Stimulated activated CD8-positive, alpha-beta memory T cell treated with anti-CD3 and anti-CD28 coated beads, Interleukin-15, amount 100 ng/mL, for 48 hours (primary cell): Measurements from ENCODE around the gene ODAD2.
A peak's percentile ranks its signal among the peaks of the same experiment; 100 is the strongest.
"Not testable (repeated sequence)": the region's sequence is repeated elsewhere in the genome, so short reads cannot be mapped to it uniquely, and the experiment has no call there.

Experiments
- DNase-seq, 2 donors: peaks; one replicate each; pipeline ENCODE4 v3.0.0-alpha.2; 2020; ENCODE audit warnings: low read depth in 2 of 2

ODAD2 gene

GRCh38 chr10:27998954-27999275 is at the start of gene ODAD2:
ODAD2 (minus strand) TSS chr10:27999079; CDS start chr10:27995142, 3,937 bp downstream.
- DNase-seq, result no peak

GRCh38 chr10:28047061-28047460 is 48.2 kb upstream of the ODAD2 start:
- DNase-seq, result no peak

- DNase-seq, result no peak
Measured at GRCh38 chr10:28046579-28046978, 47.7 kb upstream of the ODAD2 start.

- no peak for DNase-seq
Measured at GRCh38 chr10:28043941-28044340, 45.1 kb upstream of the ODAD2 start.

GRCh38 chr10:28036587-28036986 is 37.7 kb upstream of the ODAD2 start:
- DNase-seq, result no peak

- DNase-seq, result no peak
Measured at GRCh38 chr10:28020993-28021982, 22.4 kb upstream of the ODAD2 start.

GRCh38 chr10:28020080-28020860 is 21.4 kb upstream of the ODAD2 start:
- DNase-seq, result no peak

- DNase-seq, result no peak
Measured at GRCh38 chr10:28014651-28015050, 15.8 kb upstream of the ODAD2 start.

- DNase-seq, result no peak
Measured at GRCh38 chr10:28012990-28013515, 14.2 kb upstream of the ODAD2 start.

- DNase-seq, result no peak
Measured at GRCh38 chr10:28010821-28011220, 11.9 kb upstream of the ODAD2 start.

GRCh38 chr10:28008054-28008453 is 9.2 kb upstream of the ODAD2 start:
- DNase-seq, result no peak

GRCh38 chr10:28001353-28001752 is 2.5 kb upstream of the ODAD2 start:
- no peak for DNase-seq

GRCh38 chr10:27998178-27998953 is 513 bp downstream of the ODAD2 start:
- peak in 1 of 2 donors; percentile 4 for DNase-seq

- DNase-seq, result no peak
Measured at GRCh38 chr10:27997865-27998177, 1.1 kb downstream of the ODAD2 start.

- no peak for DNase-seq
Measured at GRCh38 chr10:27995311-27995710, 3.6 kb downstream of the ODAD2 start.

- not testable (repeated sequence) for DNase-seq
Measured at GRCh38 chr10:27989357-27989756, 9.5 kb downstream of the ODAD2 start.

GRCh38 chr10:27986821-27987220 is 12.1 kb downstream of the ODAD2 start:
- DNase-seq, result no peak

- no peak for DNase-seq
Measured at GRCh38 chr10:27982875-27983543, 15.9 kb downstream of the ODAD2 start.

GRCh38 chr10:27981744-27982143 is 17.1 kb downstream of the ODAD2 start:
- no peak for DNase-seq

- DNase-seq, result not testable (repeated sequence)
Measured at GRCh38 chr10:27970795-27971194, 28.1 kb downstream of the ODAD2 start.

- DNase-seq, result not testable (repeated sequence)
Measured at GRCh38 chr10:27969931-27970330, 28.9 kb downstream of the ODAD2 start.
